H1 (cell line): ENCODE data around the gene PUSL1. TPM values are rescaled to one million over a fixed set of nuclear protein-coding genes. Genes with fewer than 3 reads are reported as not detected.

Experiments
- CTCF ChIA-PET: fragments of 300-600 bp; sonication (Branson Sonifier 250); formaldehyde crosslinking; loops from one replicate; lab custom pipeline; 2021; ENCODE audit not compliant: partially characterized antibody; lab: Charles Lee
- POLR2A ChIA-PET: fragments of 300-600 bp; sonication (Branson Sonifier 250); formaldehyde crosslinking; loops from one replicate; lab custom pipeline; 2021; ENCODE audit warnings: inconsistent platforms; ENCODE audit not compliant: partially characterized antibody; lab: Charles Lee
- DNase-seq, 2 experiments: peaks; one replicate each; pipeline versions ENCODE4 v3.0.0 to v3.0.0-alpha.2; 2010 to 2022; ENCODE audit warnings: low spot score in 2 of 2, low read depth in 1 of 2, mixed read lengths in 1 of 2
- FAIRE-seq: peaks from 2 replicates; lab custom pipeline; 2011; peaks lifted over from hg19 to GRCh38; lab: Jason Lieb, UNC
- H2AFZ ChIP-seq: 2 replicates; pipeline ENCODE4 v1.8.1; 2012; ENCODE audit warnings: low read length, inconsistent platforms
- H2AK5ac ChIP-seq: 2 replicates; pipeline ENCODE4 v1.6.1; 2013; ENCODE audit warnings: low read depth, low read length
- H2BK120ac ChIP-seq: replicated peaks from 2 replicates; pipeline ENCODE3; 2013; ENCODE audit warnings: low read depth, low read length, inconsistent platforms
- H2BK12ac ChIP-seq: 2 replicates; pipeline ENCODE4 v1.6.1; 2013; ENCODE audit warnings: low read depth, low read length
- H2BK15ac ChIP-seq: 2 replicates; pipeline ENCODE4 v1.6.1; 2013; ENCODE audit warnings: low read length
- H2BK20ac ChIP-seq: 2 replicates; pipeline ENCODE4 v1.6.1; 2013; ENCODE audit warnings: low read length
- H2BK5ac ChIP-seq: 2 replicates; pipeline ENCODE4 v1.6.1; 2013; ENCODE audit warnings: low read depth, low read length
- H3K14ac ChIP-seq: 2 replicates; pipeline ENCODE4 v1.6.1; 2013; ENCODE audit warnings: inconsistent platforms; ENCODE audit not compliant: insufficient read length
- H3K18ac ChIP-seq: 2 replicates; pipeline ENCODE4 v1.6.1; 2013; ENCODE audit warnings: low read length; ENCODE audit errors: extremely low read depth
- H3K23ac ChIP-seq: 2 replicates; pipeline ENCODE4 v1.6.1; 2013; ENCODE audit warnings: inconsistent platforms; ENCODE audit not compliant: insufficient read length
- H3K23me2 ChIP-seq: 2 replicates; pipeline ENCODE4 v1.6.1; 2013; ENCODE audit warnings: low read depth, low read length
- H3K27ac ChIP-seq: 2 replicates; pipeline ENCODE4 v1.6.1; 2011; ENCODE audit warnings: low read depth, low read length, inconsistent platforms
- H3K27me3 ChIP-seq, 4 experiments: replicated peaks in 1 of 4; 1 replicate in 1 of 4; 2 replicates in 3 of 4; pipeline versions ENCODE4 v1.6.1 to v1.8.1; 2011 to 2013; ENCODE audit warnings: low read length in 3 of 4, mild to moderate bottlenecking in 3 of 4, inconsistent platforms in 2 of 4, mixed read lengths in 2 of 4, moderate library complexity in 1 of 4; ENCODE audit not compliant: control insufficient read depth in 3 of 4, insufficient read depth in 3 of 4; ENCODE audit errors: extremely low read depth in 1 of 4
- H3K36me3 ChIP-seq, 4 experiments: 2 replicates each; pipeline versions ENCODE4 v1.6.1 to v1.8.1; 2011 to 2013; ENCODE audit warnings: mild to moderate bottlenecking in 4 of 4, low read length in 3 of 4, moderate library complexity in 2 of 4, control low read depth in 1 of 4, inconsistent platforms in 1 of 4; ENCODE audit not compliant: insufficient read depth in 4 of 4, control insufficient read depth in 2 of 4
- H3K4ac ChIP-seq: replicated peaks from 2 replicates; pipeline ENCODE3; 2013; ENCODE audit warnings: low read length, low read depth, mixed read lengths, inconsistent platforms; ENCODE audit not compliant: insufficient read length
- H3K4me1 ChIP-seq, 4 experiments: replicated peaks in 1 of 4; 1 replicate in 1 of 4; 2 replicates in 3 of 4; pipeline versions ENCODE4 v1.6.1 to v1.8.1; 2011 to 2013; ENCODE audit warnings: low read length in 3 of 4, inconsistent platforms in 2 of 4, mixed read lengths in 1 of 4; ENCODE audit not compliant: insufficient read depth in 4 of 4, control insufficient read depth in 3 of 4
- H3K4me2 ChIP-seq, 2 experiments: 2 replicates each; pipeline versions ENCODE4 v1.6.1 to v1.8.1; 2011 to 2013; ENCODE audit warnings: low read depth in 2 of 2, low read length in 2 of 2, control low read depth in 1 of 2, inconsistent platforms in 1 of 2, mild to moderate bottlenecking in 1 of 2; ENCODE audit not compliant: insufficient read depth in 1 of 2
- H3K4me3 ChIP-seq, 4 experiments: fragments of 200-600, 300-600 bp in 1 of 4; sonication (generic), shearing (Covaris generic), sonication (Bioruptor Twin) in 1 of 4; 2 replicates each; pipeline versions ENCODE4 v1.5.1 to v1.8.1; 2011 to 2016; ENCODE audit warnings: low read length in 4 of 4, low read depth in 3 of 4, control low read depth in 2 of 4, inconsistent platforms in 2 of 4, mild to moderate bottlenecking in 2 of 4, mixed read lengths in 1 of 4, moderate library complexity in 1 of 4; ENCODE audit not compliant: insufficient read depth in 2 of 4; ENCODE audit errors: extremely low read depth in 1 of 4
- H3K56ac ChIP-seq: replicated peaks from 2 replicates; pipeline ENCODE3; 2013; ENCODE audit warnings: low read depth, mild to moderate bottlenecking, mixed read lengths, low read length, inconsistent platforms; ENCODE audit not compliant: insufficient read length
- H3K79me1 ChIP-seq: 2 replicates; pipeline ENCODE4 v1.6.1; 2013; ENCODE audit warnings: low read depth, low read length, control low read depth
- H3K79me2 ChIP-seq, 2 experiments: 2 replicates each; pipeline versions ENCODE4 v1.6.1 to v1.8.1; 2012 to 2013; ENCODE audit warnings: low read length in 2 of 2, mild to moderate bottlenecking in 2 of 2, inconsistent platforms in 1 of 2; ENCODE audit not compliant: insufficient read depth in 2 of 2, control insufficient read depth in 1 of 2
- H3K9ac ChIP-seq, 4 experiments: replicated peaks in 1 of 4; 1 replicate in 1 of 4; 2 replicates in 3 of 4; pipeline versions ENCODE4 v1.6.1 to v1.8.1; 2011 to 2013; ENCODE audit warnings: low read depth in 3 of 4, low read length in 3 of 4, control low read depth in 2 of 4, mild to moderate bottlenecking in 2 of 4, moderate library complexity in 2 of 4, inconsistent platforms in 1 of 4; ENCODE audit errors: extremely low read depth in 1 of 4
- H3K9me3 ChIP-seq, 2 experiments: 2 replicates each; pipeline versions ENCODE4 v1.6.1 to v1.8.1; 2012 to 2013; ENCODE audit warnings: mild to moderate bottlenecking in 2 of 2, moderate library complexity in 2 of 2, control low read depth in 1 of 2, inconsistent platforms in 1 of 2, low read depth in 1 of 2, low read length in 1 of 2, mixed read lengths in 1 of 2; ENCODE audit not compliant: insufficient read depth in 2 of 2
- H4K20me1 ChIP-seq, 2 experiments: replicated peaks in 1 of 2; 2 replicates each; pipeline versions ENCODE3 to v1.8.1; 2011 to 2013; ENCODE audit warnings: inconsistent platforms in 2 of 2, low read length in 2 of 2, mild to moderate bottlenecking in 1 of 2; ENCODE audit not compliant: insufficient read depth in 2 of 2, control insufficient read depth in 1 of 2
- H4K5ac ChIP-seq: 2 replicates; pipeline ENCODE4 v1.6.1; 2013; ENCODE audit warnings: low read length, low read depth, mixed read lengths, inconsistent platforms; ENCODE audit not compliant: insufficient read length
- H4K8ac ChIP-seq: 2 replicates; pipeline ENCODE4 v1.8.0; 2013; ENCODE audit warnings: mild to moderate bottlenecking, moderate library complexity, low read length, inconsistent platforms; ENCODE audit not compliant: insufficient read depth; ENCODE audit errors: extremely low read depth
- H4K91ac ChIP-seq: replicated peaks from 2 replicates; pipeline ENCODE3; 2013; ENCODE audit warnings: low read length, mixed read lengths, inconsistent platforms; ENCODE audit not compliant: insufficient read length
- BCL11A ChIP-seq, 2 experiments: IDR thresholded peaks; one replicate each; pipeline ENCODE4 v1.6.1; 2011; ENCODE audit warnings: low read depth in 2 of 2, low read length in 2 of 2, mild to moderate bottlenecking in 2 of 2
- JUND ChIP-seq: IDR thresholded peaks from 2 replicates; pipeline ENCODE4 v1.6.1; 2011; ENCODE audit warnings: mild to moderate bottlenecking, improper control_type of control experiment, low read length
- KDM4A ChIP-seq: IDR thresholded peaks from one replicate; pipeline ENCODE4 v1.7.1; 2012; ENCODE audit warnings: low read depth, mild to moderate bottlenecking, moderate library complexity, low read length, inconsistent platforms; ENCODE audit not compliant: severe bottlenecking
- RXRA ChIP-seq: IDR thresholded peaks from 2 replicates; pipeline ENCODE4 v1.6.1; 2011; ENCODE audit warnings: low read depth, mild to moderate bottlenecking, low read length, moderate library complexity; ENCODE audit not compliant: insufficient read depth
- WGBS, 2 experiments: shearing (Covaris generic) in 1 of 2; methylation state at CpG; one replicate each; pipeline versions ENCODE4 v1.1.6 to v1.1.7; 2013 to 2015; ENCODE audit warnings: low lambda C conversion rate in 2 of 2, mixed read lengths in 2 of 2, inconsistent platforms in 1 of 2, low coverage in 1 of 2, missing lambda C conversion rate in 1 of 2; ENCODE audit not compliant: insufficient replicate concordance in 2 of 2, insufficient coverage in 1 of 2, insufficient read length in 1 of 2; ENCODE audit errors: extremely low coverage in 1 of 2, missing lambda C conversion rate in 1 of 2; 5-methylcytosine and 5-hydroxymethylcytosine counted together
- polyA plus RNA-seq, 7 experiments: library from polyadenylated mRNA; depleted of rRNA in 3 of 7; stranded (reverse) in 5 of 7; unstranded in 2 of 7; fragments of >200 nt in 5 of 7; fragments of 200-250 nt in 2 of 7; gene quantifications; 1 replicate in 5 of 7; 2 replicates in 1 of 7; 4 replicates in 1 of 7; pipeline versions ENCODE4 v1.2.1 to v1.2.3, GENCODE V29; 2011 to 2013; ENCODE audit warnings: missing spikeins in 2 of 7, mixed read lengths in 2 of 7
- total RNA-seq: library from RNA; stranded (reverse); fragmentation: NEBNext Ultra II Directional; extraction: Animal tissue kit (Norgen Biotek cat#: 25700); gene quantifications from 2 replicates; pipeline ENCODE4 v1.2.1, GENCODE V29; 2021
- TF ChIP-seq, protein P1 (sequence below): IDR thresholded peaks from 2 replicates; pipeline ENCODE4 v1.6.1; 2012; ENCODE audit warnings: low read length, inconsistent platforms
- TF ChIP-seq, protein P2 (sequence below): IDR thresholded peaks from 2 replicates; pipeline ENCODE4 v1.6.1; 2011; ENCODE audit warnings: low read depth, mild to moderate bottlenecking, low read length; ENCODE audit not compliant: insufficient read depth

The PUSL1 gene
- total and polyA plus RNA-seq, 2 of the 8 experiments (the other 6 are each of a cell fraction or from before 2014, with no cell fraction given) = 38.8 to 87.4 TPM

DNA sequence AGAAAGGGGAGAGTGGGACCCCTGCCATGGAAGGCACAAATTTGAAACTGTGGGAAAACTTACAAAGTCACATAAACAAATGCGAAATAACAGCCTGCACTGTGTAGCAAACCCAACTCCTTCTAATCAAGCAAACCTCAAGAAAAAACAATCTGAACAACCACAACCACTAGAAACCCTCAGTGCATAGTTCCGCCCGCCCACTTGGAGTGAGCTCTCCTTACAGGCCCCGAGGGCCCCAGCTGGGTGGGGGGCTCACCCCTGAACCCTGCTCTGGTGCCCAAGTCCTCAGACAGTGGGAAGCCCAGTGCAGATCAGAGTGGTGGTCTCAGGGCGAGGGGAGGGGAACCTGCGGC, 50.9 kb downstream of the PUSL1 start:
- Histone ChIP-seq H2BK12ac (no peak overlapping the region), H2BK5ac (peak overlapping the region; percentile 60; the same call in 1 of the 2 replicates), H3K56ac (no peak overlapping the region), H3K18ac (peak overlapping the region; percentile 78; the same call in 1 of the 2 replicates), H3K27me3 (peaks cover 9 to 13% (median 12%) of the 10 kb centered on the region in 4 experiments), H3K14ac (no peak overlapping the region), H3K9me3 (no peaks in the 10 kb centered on the region), H3K36me3 (no peaks in the 10 kb centered on the region), H3K9ac (no peak overlapping the region), H3K4me3 (no peak overlapping the region), H2BK120ac (no peak overlapping the region), H2AFZ (no peak overlapping the region), H2BK20ac (no peak overlapping the region), H3K79me1 (no peaks in the 10 kb centered on the region), H4K20me1 (no peaks in the 10 kb centered on the region), H2BK15ac (peak overlapping the region; percentile 88), H3K23ac (no peak overlapping the region), H3K79me2 (no peaks in the 10 kb centered on the region), H3K23me2 (peaks cover 9% of the 10 kb centered on the region), H2AK5ac (peak overlapping the region; percentile 83; the same call in 1 of the 2 replicates), H3K4ac (no peak overlapping the region), H3K27ac (no peak overlapping the region), H4K5ac (no peak overlapping the region), H4K91ac (peak overlapping the region; percentile 1), H4K8ac (peak overlapping the region; percentile 54; the same call in 1 of the 2 replicates), H3K4me2 (no peak overlapping the region), H3K4me1 (peaks cover 2 to 28% (median 18%) of the 10 kb centered on the region in 4 experiments)
- ChIA-PET POLR2A (interaction anchor here (0.7 to 4.0 kb wide), 5 partner anchors 12 to 30 kb away, joined by 3 to 19 read pairs (median 6); partner anchors contain the start of gene AURKAIP1), CTCF (interaction anchor here (1.0 to 2.9 kb wide), 3 partner anchors 10 to 13 kb away, joined by 4 to 18 read pairs (median 7); no protein-coding TSS in a partner anchor)
- WGBS, 2 experiments = 86% methylated on average over 6 of the region's 6 CpGs; no CpG with 5 or more reads in 1 of the 2 experiments
- FAIRE-seq (no peak), DNase-seq (no peak)
- TF ChIP-seq JUND (no peak), RXRA (no peak), KDM4A (no peak), BCL11A (IDR thresholded peaks at IDR 0.05; ENCODE audit: low read depth in 2 of 2, low read length in 2 of 2) (no peak)
- TF ChIP-seq, protein P1, sequence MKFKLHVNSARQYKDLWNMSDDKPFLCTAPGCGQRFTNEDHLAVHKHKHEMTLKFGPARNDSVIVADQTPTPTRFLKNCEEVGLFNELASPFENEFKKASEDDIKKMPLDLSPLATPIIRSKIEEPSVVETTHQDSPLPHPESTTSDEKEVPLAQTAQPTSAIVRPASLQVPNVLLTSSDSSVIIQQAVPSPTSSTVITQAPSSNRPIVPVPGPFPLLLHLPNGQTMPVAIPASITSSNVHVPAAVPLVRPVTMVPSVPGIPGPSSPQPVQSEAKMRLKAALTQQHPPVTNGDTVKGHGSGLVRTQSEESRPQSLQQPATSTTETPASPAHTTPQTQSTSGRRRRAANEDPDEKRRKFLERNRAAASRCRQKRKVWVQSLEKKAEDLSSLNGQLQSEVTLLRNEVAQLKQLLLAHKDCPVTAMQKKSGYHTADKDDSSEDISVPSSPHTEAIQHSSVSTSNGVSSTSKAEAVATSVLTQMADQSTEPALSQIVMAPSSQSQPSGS = no peak
- TF ChIP-seq, protein P2, sequence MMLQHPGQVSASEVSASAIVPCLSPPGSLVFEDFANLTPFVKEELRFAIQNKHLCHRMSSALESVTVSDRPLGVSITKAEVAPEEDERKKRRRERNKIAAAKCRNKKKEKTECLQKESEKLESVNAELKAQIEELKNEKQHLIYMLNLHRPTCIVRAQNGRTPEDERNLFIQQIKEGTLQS = no peak
